Stimulated activated CD8-positive, alpha-beta memory T cell treated with anti-CD3 and anti-CD28 coated beads, Interleukin-7, amount 100 ng/mL, for 48 hours (primary cell): ENCODE measurements around the gene EME2.

ENCODE experiments used
- DNase-seq, 2 donors: peaks; one replicate each; pipeline ENCODE4 v3.0.0-alpha.2; 2020; ENCODE audit warnings: low read depth in 1 of 2; ENCODE audit errors: extremely low read depth in 1 of 2

Gene EME2

GRCh38 chr16:1745181-1745899 is 27.3 kb upstream of the EME2 start:
- no peak for DNase-seq

DNA sequence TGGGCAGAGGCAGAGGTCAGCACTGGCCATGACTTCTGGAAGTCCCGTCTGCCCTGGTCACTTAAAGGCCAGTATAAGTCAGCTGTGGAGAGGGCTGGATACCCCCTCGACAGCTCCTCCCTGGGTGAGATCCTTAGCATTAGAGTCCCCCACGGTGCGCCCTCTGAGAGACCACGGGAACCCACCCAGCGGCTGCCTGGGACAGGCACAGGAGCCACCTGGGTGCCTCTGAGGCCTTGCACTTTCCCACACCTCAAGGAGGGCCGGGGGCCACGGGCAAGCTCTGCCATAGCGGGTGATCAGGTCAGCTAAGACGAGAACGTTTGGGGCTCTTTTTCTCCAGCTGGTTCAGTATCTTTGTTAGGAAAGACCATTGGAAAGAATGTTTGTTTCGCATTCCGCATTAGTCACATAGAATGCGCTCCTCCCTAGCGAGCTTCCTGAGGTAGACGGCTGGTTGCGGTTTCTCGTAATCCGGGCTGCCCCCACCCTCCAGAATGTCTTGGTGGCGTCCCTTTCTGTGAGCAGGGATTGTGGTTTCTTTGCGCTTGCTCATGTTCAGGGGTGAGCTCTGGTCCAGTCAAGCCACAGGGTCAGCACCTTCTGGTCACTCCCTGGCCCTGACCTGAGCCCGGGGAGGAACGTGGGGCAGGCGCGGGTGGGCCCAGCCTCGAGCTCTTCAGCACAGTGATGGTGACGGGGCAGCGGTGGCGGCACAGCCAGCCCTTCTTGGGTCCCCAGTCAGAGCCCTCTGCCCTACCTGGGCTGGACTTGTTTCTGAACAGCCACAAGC is 26.5 kb upstream of the EME2 start:
- DNase-seq, result no peak

- no peak for DNase-seq
Measured at GRCh38 chr16:1746693-1747195, 25.9 kb upstream of the EME2 start.

GRCh38 chr16:1747934-1748333 is 24.7 kb upstream of the EME2 start:
- no peak for DNase-seq

DNA sequence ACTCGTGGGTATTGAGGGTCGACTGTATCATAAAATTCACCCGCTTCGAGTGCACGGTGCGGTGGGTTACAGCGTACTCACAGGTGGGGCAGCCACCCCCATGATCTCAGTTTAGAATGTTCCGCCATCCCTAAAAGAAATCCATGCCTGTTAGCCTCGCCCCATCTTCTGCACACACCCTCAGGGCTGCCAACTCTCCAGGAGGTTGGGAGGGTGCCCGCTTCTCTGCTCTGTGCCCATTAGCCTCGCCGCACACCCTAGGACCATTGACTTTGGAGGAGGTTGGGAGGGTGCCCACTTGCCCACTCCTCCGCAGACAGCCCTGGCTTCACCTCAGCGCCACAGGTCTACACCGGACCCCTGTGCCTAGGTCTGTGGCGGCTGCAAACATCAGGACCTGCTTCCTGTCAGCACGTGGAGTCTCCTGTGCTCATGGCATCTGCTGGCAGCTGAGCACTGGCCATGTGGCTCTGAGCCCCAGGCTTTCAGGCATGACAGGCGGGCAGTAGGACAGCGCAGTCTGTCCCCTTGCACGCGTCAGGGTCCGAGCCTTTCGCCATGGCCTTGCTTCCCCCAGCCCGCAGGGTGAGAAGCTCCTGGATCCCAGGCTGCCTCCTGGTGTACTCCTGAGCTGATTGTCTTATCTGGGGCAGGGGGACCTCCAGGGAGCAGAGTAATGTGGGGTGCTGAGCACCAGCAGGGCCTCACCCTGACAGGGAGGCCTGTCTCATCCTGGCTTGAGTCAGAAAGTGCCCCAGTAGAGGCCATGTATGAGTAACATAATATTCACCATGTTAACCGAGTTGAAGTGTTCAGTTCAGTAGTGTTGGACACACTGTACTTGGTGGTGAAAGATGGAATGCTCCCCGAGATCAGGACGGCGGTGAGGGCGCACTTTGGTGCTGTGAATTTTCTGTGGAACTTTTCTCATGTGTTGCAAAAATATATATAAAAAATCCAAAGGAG is 23.2 kb upstream of the EME2 start:
- DNase-seq, result no peak

- DNase-seq, result no peak
Measured at GRCh38 chr16:1751946-1752345, 20.7 kb upstream of the EME2 start.

DNA sequence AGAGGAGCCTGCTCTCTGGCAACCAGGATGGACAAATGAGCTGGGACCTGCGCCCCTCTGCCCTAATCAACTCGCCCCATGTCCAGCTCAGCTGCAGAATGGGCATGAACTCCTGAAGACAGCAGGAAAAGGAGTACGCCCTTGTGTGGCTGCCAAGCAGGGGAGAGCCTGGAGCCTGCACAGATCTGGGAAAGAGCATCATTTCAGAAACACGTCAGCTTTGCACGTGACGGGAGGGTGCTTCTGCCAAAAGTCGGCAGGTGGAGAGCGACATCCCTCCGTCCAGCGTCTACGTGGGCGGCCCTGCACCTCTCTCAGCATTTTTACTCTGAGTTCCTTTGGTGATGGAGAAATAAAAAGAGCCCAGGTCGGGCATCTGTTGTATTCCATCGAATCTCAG is 19.8 kb upstream of the EME2 start:
- DNase-seq, result no peak

DNA sequence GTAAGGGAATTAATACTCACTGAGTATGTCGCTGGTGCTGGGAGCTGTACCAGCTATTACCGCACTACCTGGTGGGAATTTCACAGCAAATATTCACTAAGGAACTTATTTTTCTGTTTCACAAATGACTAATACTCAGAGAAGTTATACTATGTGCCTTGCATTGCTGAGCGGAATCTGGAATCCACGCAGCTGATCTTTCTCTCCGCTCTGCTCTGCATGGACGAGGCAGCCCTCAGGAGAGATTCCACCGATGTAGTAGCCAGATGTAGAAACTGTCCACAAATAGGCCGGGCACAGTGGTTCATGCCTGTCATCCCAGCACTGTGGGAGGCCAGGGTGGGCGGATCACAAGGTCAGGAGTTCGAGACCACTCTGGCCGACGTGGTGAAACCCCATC is 18.4 kb upstream of the EME2 start:
- no peak for DNase-seq

DNA sequence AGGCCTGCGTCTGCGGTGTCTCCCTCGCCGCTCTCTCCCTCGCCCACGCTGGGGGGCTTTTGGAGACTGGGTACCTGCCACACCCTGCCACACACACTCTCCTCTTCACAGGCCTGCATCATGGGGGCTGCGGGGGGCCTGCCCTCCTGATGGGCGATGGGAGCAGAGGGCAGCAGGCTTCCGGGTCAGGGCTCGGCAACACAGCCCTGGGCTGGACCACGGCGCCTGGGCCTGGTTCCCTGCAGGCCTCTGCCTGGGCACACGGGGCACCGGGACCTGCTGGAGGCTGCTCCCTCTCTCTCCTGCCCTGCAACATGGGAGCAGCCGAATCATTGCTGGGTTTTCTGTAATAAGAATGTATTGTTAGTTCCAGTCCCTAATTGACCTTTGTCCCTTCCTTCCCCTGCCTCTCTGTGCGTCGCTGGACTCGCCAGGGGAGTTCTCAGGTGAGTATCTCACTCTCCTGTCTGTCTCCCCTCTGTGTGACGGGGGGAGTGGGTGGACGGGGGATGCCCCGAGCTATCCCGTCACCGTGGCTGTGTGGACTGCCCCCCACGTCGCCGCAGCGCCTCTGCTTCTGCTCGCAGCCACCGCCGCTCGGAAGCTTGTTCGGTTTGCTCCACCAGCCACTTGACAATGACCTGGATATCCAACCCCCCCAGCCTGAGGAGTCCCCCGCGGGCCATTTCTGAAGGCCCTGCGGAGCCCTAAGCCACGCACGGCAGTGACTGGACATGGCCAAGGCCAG is 14.7 kb upstream of the EME2 start:
- no peak for DNase-seq

DNA sequence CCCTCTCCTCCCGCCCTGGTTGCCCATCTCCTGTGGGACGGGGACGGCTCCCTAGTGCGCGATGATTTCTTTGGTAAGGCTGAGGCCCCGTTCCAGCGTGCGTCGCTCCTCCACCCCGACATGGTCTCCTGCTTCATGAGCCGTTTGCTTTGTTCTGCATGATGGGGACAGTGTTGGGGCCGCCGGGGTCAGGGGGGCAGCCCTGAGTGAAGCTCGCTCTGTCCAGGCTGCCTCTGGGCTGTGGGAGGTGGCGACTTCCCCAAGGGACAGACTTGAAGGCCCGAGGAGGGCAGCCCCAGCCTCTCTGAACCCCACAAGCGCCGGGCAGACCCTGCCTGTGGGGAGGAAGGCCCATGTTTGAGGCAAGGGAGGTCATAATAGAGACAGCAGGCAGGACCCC is 13.7 kb upstream of the EME2 start:
- DNase-seq, result no peak

DNA sequence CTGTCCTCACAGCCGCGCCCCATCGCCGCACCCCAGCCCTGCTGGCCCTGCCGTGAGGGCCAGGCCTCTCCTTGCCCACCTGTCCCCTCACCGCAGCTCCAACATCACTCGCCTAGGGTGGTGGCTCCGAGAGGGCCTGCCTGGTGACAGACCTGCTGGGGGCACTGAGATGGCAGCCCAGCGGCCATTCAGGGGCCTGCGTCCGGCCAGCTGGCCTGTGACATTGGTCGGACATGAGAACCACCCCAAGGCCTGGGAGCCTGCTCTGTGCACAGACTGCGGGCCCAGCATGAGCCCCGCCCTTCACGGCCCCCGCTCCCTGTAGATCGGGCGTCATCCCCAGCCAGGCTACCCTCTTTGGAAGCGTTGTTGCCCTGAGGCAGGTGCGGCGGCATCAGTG is 13.1 kb upstream of the EME2 start:
- DNase-seq, result no peak

DNA sequence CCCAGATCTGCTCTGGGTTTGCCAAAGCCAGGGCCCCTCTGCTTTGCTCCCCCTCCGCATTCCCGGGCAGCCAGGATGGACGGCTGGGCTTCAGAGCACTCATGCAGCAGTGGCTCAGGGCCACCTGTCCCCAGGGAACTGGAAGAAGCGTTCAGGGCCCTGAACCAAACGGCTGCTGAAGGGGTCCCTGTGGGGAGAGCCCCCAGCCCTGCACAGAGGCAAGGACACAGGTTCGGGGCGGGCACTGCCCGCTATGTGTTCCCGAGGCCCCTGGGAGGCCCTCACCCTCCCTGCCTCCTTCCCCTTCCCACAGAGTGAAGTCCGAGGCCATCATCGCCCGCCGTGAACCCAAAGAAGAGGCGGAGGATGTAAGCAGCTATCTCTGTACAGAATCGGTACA is 11.7 kb upstream of the EME2 start:
- no peak for DNase-seq

DNA sequence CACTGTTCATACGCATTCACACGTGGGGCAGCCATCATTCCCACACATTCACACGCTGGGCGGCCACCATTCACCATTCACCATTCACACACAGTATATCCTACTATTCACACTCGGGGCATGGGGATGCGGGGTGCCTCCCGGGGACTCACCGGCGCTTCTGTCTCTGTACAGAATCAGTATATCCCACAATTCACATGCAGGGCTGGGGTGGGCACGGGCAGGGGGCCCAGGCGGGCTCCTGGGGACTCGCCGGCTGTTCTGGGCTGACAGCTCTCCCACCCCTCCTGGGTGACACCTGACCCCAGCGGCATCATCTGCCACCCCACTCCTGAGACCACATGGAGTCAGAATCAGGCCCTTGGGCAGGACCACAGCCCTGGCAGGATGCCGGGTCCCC is 10.9 kb upstream of the EME2 start:
- DNase-seq, result no peak

GRCh38 chr16:1762196-1762878 is 10.3 kb upstream of the EME2 start:
- no peak for DNase-seq

- DNase-seq, result no peak
Measured at GRCh38 chr16:1762879-1763520, 9.6 kb upstream of the EME2 start.

DNA sequence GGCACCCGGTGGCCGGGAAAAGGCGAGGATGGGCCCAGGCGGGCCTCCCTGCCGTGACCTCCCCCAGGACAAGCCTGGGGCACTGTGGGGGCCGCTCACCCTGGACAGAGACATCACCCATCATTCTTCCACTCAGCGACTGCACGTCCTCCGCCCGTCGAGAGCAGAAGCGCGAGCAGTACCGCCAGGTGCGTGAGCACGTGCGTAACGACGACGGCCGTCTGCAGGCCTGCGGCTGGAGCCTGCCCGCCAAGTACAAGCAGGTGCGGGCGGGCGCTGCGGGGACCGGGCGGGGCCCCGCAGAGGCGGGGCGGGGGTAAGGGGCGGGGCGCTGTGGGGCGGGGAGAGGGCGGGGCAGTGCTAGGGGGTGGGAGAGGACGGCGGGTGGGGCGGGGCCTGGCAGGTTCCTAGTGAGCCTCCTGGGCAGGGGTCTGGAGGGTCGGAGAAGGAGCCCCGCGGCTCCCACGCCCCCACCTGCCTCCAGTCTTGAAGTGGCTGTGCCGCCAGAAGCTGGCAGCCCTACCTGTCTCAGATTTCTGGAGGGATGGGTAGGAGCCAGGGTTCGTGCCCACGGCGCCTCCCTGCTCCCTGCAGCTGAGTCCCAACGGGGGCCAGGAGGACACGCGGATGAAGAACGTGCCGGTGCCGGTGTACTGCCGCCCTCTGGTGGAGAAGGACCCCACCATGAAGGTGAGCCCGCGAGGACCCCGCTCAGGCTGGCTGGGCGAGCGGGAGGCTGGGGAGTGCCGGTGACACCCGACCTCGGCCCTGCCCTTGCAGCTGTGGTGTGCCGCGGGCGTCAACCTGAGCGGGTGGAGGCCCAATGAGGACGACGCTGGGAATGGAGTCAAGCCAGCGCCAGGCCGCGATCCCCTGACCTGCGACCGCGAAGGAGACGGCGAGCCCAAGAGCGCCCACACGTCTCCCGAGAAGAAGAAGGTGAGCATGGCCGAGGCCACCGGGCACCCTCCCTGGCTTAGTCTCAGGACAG is 8.8 kb upstream of the EME2 start:
- no peak for DNase-seq

DNA sequence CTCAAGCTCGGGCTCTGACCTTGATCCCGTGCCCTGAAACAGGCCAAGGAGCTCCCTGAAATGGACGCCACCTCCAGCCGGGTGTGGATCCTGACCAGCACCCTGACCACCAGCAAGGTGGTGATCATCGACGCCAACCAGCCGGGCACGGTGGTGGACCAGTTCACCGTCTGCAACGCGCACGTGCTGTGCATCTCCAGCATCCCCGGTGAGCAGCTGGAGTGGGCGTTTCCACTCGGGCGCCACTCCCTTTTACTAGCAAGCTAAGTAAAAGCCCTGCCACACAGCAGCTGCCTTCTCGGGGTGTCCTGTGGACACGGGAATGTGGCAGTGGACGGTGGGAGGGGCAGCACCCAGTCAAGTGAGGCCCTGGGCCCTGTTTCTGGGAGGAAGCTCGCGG is 7.6 kb upstream of the EME2 start:
- DNase-seq, result no peak

- DNase-seq, result no peak
Measured at GRCh38 chr16:1765826-1766225, 6.8 kb upstream of the EME2 start.
